ENCODE data around the gene IGF1R.

IGF1R gene

GRCh38 chr15:98663606-98664005 lies 15.3 kb downstream of the IGF1R start:
- Histone ChIP-seq H3K27ac (peak overlapping the region; percentile 68), H3K36me3 (no peaks in the 10 kb centered on the region), H3K27me3 (no peaks in the 10 kb centered on the region), H3K4me1 (ENCODE audit: control insufficient read depth in 1 of 2, insufficient read depth in 1 of 2, low read depth in 1 of 2, low read length in 1 of 2) (peaks cover 72 to 73% of the 10 kb centered on the region in 2 experiments), H3K9me3 (no peaks in the 10 kb centered on the region), H3K4me3 (ENCODE audit: low read depth in 1 of 2, low read length in 1 of 2) (no peak overlapping the region)
- TF ChIP-seq CTCF (IDR thresholded peaks at IDR 0.05), result no peak

GRCh38 chr15:98666441-98666840 lies 18.1 kb downstream of the IGF1R start:
- Histone ChIP-seq H3K9me3 (no peaks in the 10 kb centered on the region), H3K27ac (no peak overlapping the region), H3K4me3 (ENCODE audit: low read depth in 1 of 2, low read length in 1 of 2) (no peak overlapping the region), H3K4me1 (ENCODE audit: control insufficient read depth in 1 of 2, insufficient read depth in 1 of 2, low read depth in 1 of 2, low read length in 1 of 2) (peaks cover 57 to 71% of the 10 kb centered on the region in 2 experiments), H3K36me3 (no peaks in the 10 kb centered on the region), H3K27me3 (no peaks in the 10 kb centered on the region)
- TF ChIP-seq CTCF (IDR thresholded peaks at IDR 0.05), result no peak

- Histone ChIP-seq H3K4me3 (ENCODE audit: low read depth in 1 of 2, low read length in 1 of 2) (no peak overlapping the region), H3K9me3 (no peaks in the 10 kb centered on the region), H3K27me3 (no peaks in the 10 kb centered on the region), H3K27ac (no peak overlapping the region), H3K4me1 (ENCODE audit: control insufficient read depth in 1 of 2, insufficient read depth in 1 of 2, low read depth in 1 of 2, low read length in 1 of 2) (peaks cover 53 to 68% of the 10 kb centered on the region in 2 experiments), H3K36me3 (no peaks in the 10 kb centered on the region)
- no peak for TF ChIP-seq CTCF (IDR thresholded peaks at IDR 0.05)
Observed at GRCh38 chr15:98666841-98667240, 18.5 kb downstream of the IGF1R start.

- H3K4me1 ChIP-seq (ENCODE audit: control insufficient read depth in 1 of 2, insufficient read depth in 1 of 2, low read depth in 1 of 2, low read length in 1 of 2), result peaks cover 45 to 60% of the 10 kb centered on the region in 2 experiments
- H3K9me3 ChIP-seq, result no peaks in the 10 kb centered on the region
- H3K36me3 ChIP-seq, result no peaks in the 10 kb centered on the region
- H3K27ac ChIP-seq, result no peak overlapping the region
- TF ChIP-seq CTCF (IDR thresholded peaks at IDR 0.05), result no peak
- H3K4me3 ChIP-seq (ENCODE audit: low read depth in 1 of 2, low read length in 1 of 2), result no peak overlapping the region
- no peaks in the 10 kb centered on the region for H3K27me3 ChIP-seq
Observed at GRCh38 chr15:98667521-98668179, 19.3 kb downstream of the IGF1R start.

- no peak for TF ChIP-seq CTCF (IDR thresholded peaks at IDR 0.05)
- Histone ChIP-seq H3K36me3 (no peaks in the 10 kb centered on the region), H3K4me1 (ENCODE audit: control insufficient read depth in 1 of 2, insufficient read depth in 1 of 2, low read depth in 1 of 2, low read length in 1 of 2) (peaks cover 34 to 49% of the 10 kb centered on the region in 2 experiments), H3K27me3 (no peaks in the 10 kb centered on the region), H3K27ac (no peak overlapping the region), H3K4me3 (ENCODE audit: low read depth in 1 of 2, low read length in 1 of 2) (no peak overlapping the region), H3K9me3 (no peaks in the 10 kb centered on the region)
Observed at GRCh38 chr15:98668566-98669308, 20.4 kb downstream of the IGF1R start.

Measured in neutrophil (primary cell).